NOMO-1 treated with dmso at 0.1 percent for 144 hours (cell line): ENCODE data around the gene WNK1.

ENCODE experiments used
- DNase-seq: peaks from one replicate; lab custom pipeline; 2025; ENCODE audit not compliant: unreplicated experiment; lab: John Stamatoyannopoulos, UW

Gene WNK1

DNA sequence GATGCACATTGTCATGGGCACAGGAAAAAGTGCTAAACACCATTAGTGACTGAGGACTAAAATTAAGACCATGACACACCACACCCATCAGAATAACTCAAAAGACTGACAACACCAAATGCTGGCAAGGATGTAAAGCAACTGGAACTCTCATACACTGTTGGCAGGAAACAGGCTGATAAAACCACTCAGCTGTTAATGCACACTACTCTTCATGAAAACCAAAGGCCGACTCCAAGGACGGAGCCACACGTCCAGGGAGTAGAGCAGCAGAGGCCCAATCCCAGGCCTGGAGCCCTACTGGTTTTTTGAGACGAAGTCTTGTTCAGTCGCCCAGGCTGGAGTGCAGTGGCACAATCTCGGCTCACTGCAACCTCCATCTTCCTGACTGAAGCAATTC is 190.7 kb downstream of the WNK1 start:
- DNase-seq: no peak

DNA sequence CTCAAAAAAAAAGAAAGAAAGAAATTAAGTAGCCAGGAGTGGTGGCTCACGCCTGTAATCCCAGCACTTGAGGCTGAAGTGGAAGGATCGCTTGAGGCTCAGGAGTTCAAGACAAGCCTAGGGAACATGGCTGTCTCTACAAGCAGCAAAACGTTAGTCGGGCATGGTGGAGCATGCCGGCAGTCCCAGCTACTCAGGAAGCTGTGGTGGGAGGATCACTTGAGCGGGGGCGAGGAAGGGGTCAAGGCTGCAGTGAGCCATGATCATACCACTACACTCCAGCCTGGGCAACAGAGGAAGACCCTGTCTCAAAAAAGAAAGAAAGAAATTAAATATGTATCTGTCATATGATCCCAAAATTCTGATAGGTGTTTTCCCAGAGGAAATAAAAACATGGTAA is 191.8 kb downstream of the WNK1 start:
- no peak for DNase-seq

- no peak for DNase-seq
Observed at GRCh38 chr12:946212-946611, 193.8 kb downstream of the WNK1 start.

- no peak for DNase-seq
Observed at GRCh38 chr12:946631-947030, 194.3 kb downstream of the WNK1 start.

GRCh38 chr12:948238-948637 is 195.9 kb downstream of the WNK1 start:
- DNase-seq: no peak

DNA sequence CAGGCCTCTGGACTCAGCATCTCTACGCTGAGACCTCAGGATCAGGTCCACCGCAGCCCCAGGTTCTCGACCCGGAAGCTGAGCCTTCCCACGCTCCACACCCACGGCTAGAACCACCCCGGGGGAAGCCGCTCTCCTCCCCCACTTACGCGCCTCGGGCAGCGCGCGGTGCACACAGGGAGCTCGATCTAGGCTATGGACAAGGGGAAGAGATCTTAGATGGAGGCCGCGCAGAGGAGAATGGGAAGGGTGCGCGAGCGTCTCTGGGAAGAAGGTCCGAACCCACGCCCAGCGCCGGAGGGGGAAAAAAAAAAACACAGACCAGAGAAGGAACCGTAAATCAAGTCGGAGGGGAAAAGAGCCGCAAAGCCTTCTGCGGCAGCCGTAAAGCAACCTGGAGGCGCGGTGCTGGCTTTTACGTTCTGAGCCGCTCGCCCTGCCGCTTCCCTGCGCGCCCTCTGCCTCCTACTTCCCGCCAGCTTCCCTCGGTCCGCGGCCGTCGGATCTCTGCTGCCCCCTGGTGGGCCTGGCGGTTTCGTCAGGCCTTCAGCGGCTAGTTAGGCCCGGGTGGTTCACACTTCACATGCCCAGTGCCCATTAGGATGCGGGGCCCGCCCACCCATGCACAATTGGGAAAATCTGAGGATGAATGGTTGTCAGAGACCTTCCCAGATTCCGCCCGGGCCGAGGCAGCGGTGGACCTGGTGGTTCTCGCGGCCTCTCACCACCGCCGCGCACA is 197.2 kb downstream of the WNK1 start, which contains the start of gene RAD52:
Gene RAD52 (minus strand): TSS at position 242 of the 739 bp plus-strand sequence. CDS start 16,636 bp downstream, outside the sequence.
- peak; percentile 99 for DNase-seq

GRCh38 chr12:951176-951575 is 198.8 kb downstream of the WNK1 start:
- DNase-seq: no peak

DNA sequence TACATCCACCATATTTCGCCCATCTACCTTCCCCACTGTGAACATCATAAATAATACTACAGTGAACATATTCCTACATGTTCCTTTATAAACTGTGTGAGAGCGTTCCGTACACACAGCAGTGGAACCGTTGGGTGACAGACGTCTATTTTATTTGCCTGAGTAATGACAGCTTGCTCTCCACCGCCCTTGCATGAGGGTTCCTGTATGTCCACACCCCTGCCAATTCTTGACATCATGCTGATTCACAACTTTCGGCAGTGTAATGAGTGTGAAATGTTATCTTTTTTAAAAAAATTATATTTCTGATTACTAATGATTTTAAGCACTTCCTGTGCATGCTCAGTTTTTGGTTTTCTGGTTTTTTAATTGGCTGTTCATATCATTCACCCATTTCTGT is 201.4 kb downstream of the WNK1 start:
- DNase-seq: no peak

- no peak for DNase-seq
Observed at GRCh38 chr12:954741-955140, 202.4 kb downstream of the WNK1 start.

DNA sequence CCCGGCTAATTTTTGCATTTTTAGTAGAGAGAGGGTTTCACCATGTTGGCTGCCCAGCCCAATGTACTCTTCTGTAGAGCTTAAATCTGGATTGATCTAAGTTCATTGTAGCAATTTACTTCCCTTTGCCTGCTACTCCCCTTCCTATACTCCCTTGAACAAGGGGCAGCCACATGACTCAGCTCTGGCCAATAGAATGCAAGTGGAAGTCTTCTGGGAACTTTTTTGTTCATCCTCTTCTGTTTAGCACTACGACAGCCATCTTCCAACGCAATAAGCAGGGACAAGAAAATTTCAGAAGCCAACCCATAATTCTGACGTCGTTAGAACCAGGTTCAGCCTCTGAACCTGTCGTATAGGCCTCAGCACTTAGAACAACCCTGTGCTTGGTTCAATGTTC is 203.6 kb downstream of the WNK1 start:
- DNase-seq: no peak

GRCh38 chr12:958588-959123 is 206.3 kb downstream of the WNK1 start:
- DNase-seq: no peak
